Measurements from ENCODE around the gene APOA1.

DNA sequence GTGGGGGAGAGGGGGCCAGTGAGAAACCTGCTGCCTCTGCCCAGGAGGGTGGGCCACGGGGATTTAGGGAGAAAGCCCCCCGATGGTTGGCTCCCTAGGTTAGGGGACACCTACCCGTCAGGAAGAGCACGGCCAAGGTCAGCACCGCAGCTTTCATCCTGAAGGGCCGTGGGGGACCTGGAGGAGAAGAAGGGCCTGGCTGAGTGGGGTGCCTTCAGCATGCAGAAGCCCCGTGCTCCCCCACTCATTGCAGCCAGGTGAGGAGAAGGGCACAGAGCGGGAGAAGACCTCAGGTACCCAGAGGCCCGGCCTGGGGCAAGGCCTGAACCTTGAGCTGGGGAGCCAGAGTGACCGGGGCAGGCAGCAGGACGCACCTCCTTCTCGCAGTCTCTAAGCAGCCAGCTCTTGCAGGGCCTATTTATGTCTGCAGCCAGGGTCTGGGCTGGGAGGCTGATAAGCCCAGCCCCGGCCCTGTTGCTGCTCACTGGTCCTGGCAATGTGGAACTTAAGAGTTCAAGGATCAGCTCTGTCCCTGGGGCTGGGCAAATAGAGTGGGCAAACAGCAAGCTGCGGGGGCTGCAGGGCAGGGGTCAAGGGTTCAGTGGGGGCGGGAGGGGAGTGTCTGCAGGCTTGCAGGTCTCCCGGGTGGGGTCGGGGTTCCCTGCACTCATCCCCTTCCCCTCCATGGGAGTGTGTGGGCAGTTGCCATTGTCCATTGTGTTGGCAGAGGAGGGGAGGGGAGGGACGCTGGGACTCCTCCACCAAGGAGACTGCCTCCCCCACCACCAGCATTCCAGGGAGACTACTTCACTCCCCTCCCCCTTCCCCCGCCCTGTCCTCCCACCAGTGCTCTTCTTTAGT is at the start of gene APOA1:
- TF ChIP-seq POLR2AphosphoS5 (IDR thresholded peaks at IDR 0.05; ENCODE audit: low read depth, low read length) (no peak), POLR2A (IDR thresholded peaks at IDR 0.05; ENCODE audit: low read depth, low read length) (no peak), TAF1 (IDR thresholded peaks at IDR 0.05; ENCODE audit: borderline replicate concordance, low read depth, low read length) (no peak)

All from GM12892 (cell line).